ENCODE results near the gene SLC8A2. TPM values are rescaled to one million over a fixed set of nuclear protein-coding genes. Genes with fewer than 3 reads are reported as not detected.

The SLC8A2 gene
- total and polyA plus RNA-seq, 10 of the 15 experiments (the other 5 are each of a cell fraction or from before 2014, with no cell fraction given): not detected

GRCh38 chr19:47456721-47457474 is 14.8 kb downstream of the SLC8A2 start (continued):
- TF ChIP-seq ZZZ3 (IDR thresholded peaks at IDR 0.05; ENCODE audit: control insufficient read depth, insufficient read length, low read depth) (no peak), MYC (IDR thresholded peaks at IDR 0.05; ENCODE audit: insufficient read depth, insufficient read length, insufficient replicate concordance, low read length, severe bottlenecking) (no peak), CEBPB (IDR thresholded peaks at IDR 0.05; ENCODE audit: borderline replicate concordance in 1 of 2, low read depth in 2 of 2, low read length in 2 of 2) (no peak), RB1 (IDR thresholded peaks at IDR 0.05; ENCODE audit: borderline replicate concordance) (no peak), CBX5 (IDR thresholded peaks at IDR 0.05; ENCODE audit: low read depth) (no peak), BCLAF1 (IDR thresholded peaks at IDR 0.05) (no peak), CTCF (IDR thresholded peaks at IDR 0.05 in 2 of 3, conservative IDR thresholded peaks at IDR 0.05 in 1 of 3; ENCODE audit: control insufficient read depth in 2 of 3, extremely low read depth in 1 of 3, insufficient read depth in 1 of 3, low read depth in 3 of 3, low read length in 3 of 3) (no peak), BHLHE40 (IDR thresholded peaks at IDR 0.05; ENCODE audit: borderline replicate concordance in 1 of 2, low read depth in 2 of 2, low read length in 1 of 2) (no peak)
